GM23338 (cell line): ENCODE results near the gene ADCY5. TPM values are rescaled to one million over a fixed set of nuclear protein-coding genes. Genes with fewer than 3 reads are reported as not detected.

Experiments
- ATAC-seq: fragments of 200-7000 bp; cut with Tn5 transposase; 3 replicates; pipeline ENCODE4 v1.9.1; 2020
- DNase-seq: peaks from one replicate; pipeline ENCODE4 v3.0.0-alpha.2; 2015; ENCODE audit warnings: low spot score
- H2AFZ ChIP-seq: fragments of 200-600 bp; sonication (generic); 2 replicates; pipeline ENCODE4 v1.8.0; 2016; ENCODE audit warnings: antibody characterized with exemption, mild to moderate bottlenecking, moderate library complexity
- H3F3A ChIP-seq: fragments of 200-600 bp; sonication (generic); replicated peaks from 2 replicates; pipeline ENCODE4 v1.8.0; 2017; ENCODE audit warnings: antibody characterized with exemption, mixed run types, low read depth
- H3K27ac ChIP-seq: fragments of 200-600 bp; sonication (generic); 2 replicates; pipeline ENCODE4 v1.6.1; 2016; ENCODE audit warnings: low read depth
- H3K27me3 ChIP-seq: fragments of 200-600 bp; sonication (generic); 2 replicates; pipeline ENCODE4 v1.8.0; 2016; ENCODE audit warnings: mild to moderate bottlenecking, mixed run types, moderate library complexity; ENCODE audit not compliant: insufficient read depth
- H3K36me3 ChIP-seq: fragments of 200-600 bp; sonication (generic); 2 replicates; pipeline ENCODE4 v1.8.0; 2016; ENCODE audit warnings: mild to moderate bottlenecking; ENCODE audit not compliant: insufficient read depth
- H3K4me1 ChIP-seq: fragments of 200-600 bp; sonication (generic); 2 replicates; pipeline ENCODE4 v1.8.0; 2016; ENCODE audit warnings: mild to moderate bottlenecking, moderate library complexity; ENCODE audit not compliant: insufficient read depth
- H3K4me2 ChIP-seq: fragments of 200-600 bp; sonication (generic); 2 replicates; pipeline ENCODE4 v1.7.1; 2017; ENCODE audit warnings: mixed run types
- H3K4me3 ChIP-seq: fragments of 200-600 bp; sonication (generic); 2 replicates; pipeline ENCODE4 v1.6.1; 2016; ENCODE audit warnings: mixed run types
- H3K79me2 ChIP-seq: fragments of 200-600 bp; sonication (generic); replicated peaks from 2 replicates; pipeline ENCODE4 v1.8.0; 2017; ENCODE audit warnings: mild to moderate bottlenecking; ENCODE audit not compliant: insufficient read depth
- H3K9me2 ChIP-seq: fragments of 200-600 bp; sonication (generic); 2 replicates; pipeline ENCODE4 v1.8.0; 2017; ENCODE audit not compliant: insufficient read depth
- H4K20me1 ChIP-seq: fragments of 200-600 bp; sonication (generic); replicated peaks from 2 replicates; pipeline ENCODE4 v1.8.0; 2017; ENCODE audit warnings: mild to moderate bottlenecking; ENCODE audit not compliant: insufficient read depth
- H3K27ac Mint-ChIP-seq: 2 replicates; pipeline ENCODE4 v1.8.0; 2020; ENCODE audit warnings: inconsistent platforms, mild to moderate bottlenecking, moderate library complexity, mixed read lengths
- H3K27me3 Mint-ChIP-seq: 3 replicates; pipeline ENCODE4 v1.8.0; 2022; ENCODE audit warnings: low read depth, mild to moderate bottlenecking, moderate library complexity, mixed read lengths, inconsistent platforms; ENCODE audit not compliant: insufficient read depth, poor library complexity
- H3K36me3 Mint-ChIP-seq: 3 replicates; pipeline ENCODE4 v1.8.0; 2021; ENCODE audit warnings: low read depth, mild to moderate bottlenecking, inconsistent platforms, moderate library complexity, mixed read lengths
- H3K4me1 Mint-ChIP-seq: 3 replicates; pipeline ENCODE4 v1.8.0; 2020; ENCODE audit warnings: mild to moderate bottlenecking, inconsistent platforms, mixed read lengths
- H3K4me3 Mint-ChIP-seq: 3 replicates; pipeline ENCODE4 v1.8.0; 2021; ENCODE audit warnings: moderate library complexity, mild to moderate bottlenecking, inconsistent platforms, mixed read lengths
- H3K9me3 Mint-ChIP-seq: 3 replicates; pipeline ENCODE4 v1.8.0; 2020; ENCODE audit warnings: moderate library complexity, mild to moderate bottlenecking, inconsistent platforms, mixed read lengths
- CREB1 ChIP-seq: fragments of 250-450 bp; sonication (Bioruptor Pico); IDR thresholded peaks from 2 replicates; pipeline ENCODE4 v1.5.0; 2020; ENCODE audit warnings: low read depth, mild to moderate bottlenecking, moderate library complexity
- CTCF ChIP-seq, 2 experiments: fragments of 200-600 bp in 1 of 2; sonication (generic) in 1 of 2; conservative IDR thresholded peaks; 2 replicates each; pipeline versions ENCODE4 v1.5.1 to v1.6.1; 2016 to 2017; ENCODE audit warnings: antibody characterized with exemption in 2 of 2, low read depth in 2 of 2, mild to moderate bottlenecking in 2 of 2, moderate library complexity in 1 of 2
- ETS1 ChIP-seq: IDR thresholded peaks from 2 replicates; pipeline ENCODE4 v1.6.1; 2016; ENCODE audit warnings: antibody characterized with exemption
- EZH2 ChIP-seq: fragments of 200-600 bp; sonication (generic); IDR thresholded peaks from one replicate; pipeline ENCODE4 v1.8.0; 2017; ENCODE audit warnings: antibody characterized with exemption, mild to moderate bottlenecking, low read depth; ENCODE audit not compliant: unreplicated experiment
- EZH2phosphoT487 ChIP-seq: fragments of 200-600 bp; sonication (generic); IDR thresholded peaks from one replicate; pipeline ENCODE4 v1.8.1; 2018; ENCODE audit warnings: antibody characterized with exemption; ENCODE audit not compliant: unreplicated experiment
- JUNB ChIP-seq: IDR thresholded peaks from one replicate; pipeline ENCODE4 v1.6.1; 2016; ENCODE audit warnings: antibody characterized with exemption; ENCODE audit not compliant: unreplicated experiment
- POLR2AphosphoS5 ChIP-seq: IDR thresholded peaks from 2 replicates; pipeline ENCODE4 v1.6.1; 2016; ENCODE audit warnings: antibody characterized with exemption, low read depth
- STAT1 ChIP-seq: IDR thresholded peaks from one replicate; pipeline ENCODE4 v1.6.1; 2016; ENCODE audit warnings: antibody characterized with exemption; ENCODE audit not compliant: unreplicated experiment
- ZNF114 ChIP-seq: fragments of 250-450 bp; sonication (Bioruptor Pico); IDR thresholded peaks from 2 replicates; pipeline ENCODE4 v1.5.0; 2020; ENCODE audit warnings: mild to moderate bottlenecking, moderate library complexity
- ZNF331 ChIP-seq: fragments of 250-450 bp; sonication (Bioruptor Pico); IDR thresholded peaks from 2 replicates; pipeline ENCODE4 v1.5.0; 2020; ENCODE audit warnings: low read depth, mild to moderate bottlenecking, moderate library complexity
- ZNF462 ChIP-seq: fragments of 250-450 bp; sonication (Bioruptor Pico); IDR thresholded peaks from 2 replicates; pipeline ENCODE4 v1.5.0; 2020; ENCODE audit warnings: mild to moderate bottlenecking, moderate library complexity
- polyA plus RNA-seq: library from polyadenylated mRNA; unstranded; fragments of >200 nt; fragmentation: Nextera tagmentation; extraction: Ambion mirVana; gene quantifications from 2 replicates; pipeline ENCODE4 v1.2.1, GENCODE V29; 2016
- total RNA-seq: library from RNA; depleted of rRNA; stranded (reverse); fragments of >200 nt; shearing (Covaris generic); gene quantifications from 2 replicates; pipeline ENCODE4 v1.2.3, GENCODE V29; 2014

ADCY5 gene
- total and polyA plus RNA-seq, 2 experiments from 2014 or later: 3.5 to 10.2 TPM

GRCh38 chr3:123419850-123420297 lies 29.0 kb downstream of the ADCY5 start (continued):
- no peak for TF ChIP-seq ZNF462 (CRISPR knock-in tag)
- no peak for TF ChIP-seq JUNB
- TF ChIP-seq POLR2AphosphoS5: no peak
- TF ChIP-seq EZH2: no peak
- no peak for TF ChIP-seq ZNF331 (CRISPR knock-in tag)
- no peak for TF ChIP-seq CREB1 (CRISPR knock-in tag)

GRCh38 chr3:123419181-123419849 lies 29.6 kb downstream of the ADCY5 start:
- H3K4me2 ChIP-seq: no peak overlapping the region
- Mint-ChIP-seq H3K27me3 (peaks cover 3% of the 10 kb centered on the region), H3K27ac (no peak overlapping the region), H3K9me3 (no peaks in the 10 kb centered on the region), H3K4me3 (no peak overlapping the region), H3K4me1 (peaks cover 10% of the 10 kb centered on the region), H3K36me3 (no peaks in the 10 kb centered on the region)
- no peak overlapping the region for H3K4me3 ChIP-seq
- no peaks in the 10 kb centered on the region for H3K9me2 ChIP-seq
- H4K20me1 ChIP-seq: no peaks in the 10 kb centered on the region
- no peak for ATAC-seq
- H3K79me2 ChIP-seq: no peaks in the 10 kb centered on the region
- H3F3A ChIP-seq: no peaks in the 10 kb centered on the region
- no peak for DNase-seq
- H3K27me3 ChIP-seq: no peaks in the 10 kb centered on the region
- no peaks in the 10 kb centered on the region for H3K36me3 ChIP-seq
- no peak overlapping the region for H3K27ac ChIP-seq
- no peaks in the 10 kb centered on the region for H3K4me1 ChIP-seq
- no peak overlapping the region for H2AFZ ChIP-seq
- TF ChIP-seq CTCF (conservative IDR thresholded peaks at IDR 0.05; ENCODE audit: low read depth in 2 of 2): no peak
- TF ChIP-seq CREB1 (CRISPR knock-in tag): no peak
- no peak for TF ChIP-seq ZNF114 (CRISPR knock-in tag)
- no peak for TF ChIP-seq ZNF331 (CRISPR knock-in tag)
- no peak for TF ChIP-seq EZH2
- TF ChIP-seq STAT1: no peak
- no peak for TF ChIP-seq ETS1
- no peak for TF ChIP-seq EZH2phosphoT487
- no peak for TF ChIP-seq JUNB
